ENCODE data around the gene TBC1D3B.
"Not testable (repeated sequence)": the region's sequence is repeated elsewhere in the genome, so short reads cannot be mapped to it uniquely, and the experiment has no call there.

The TBC1D3B gene

GRCh38 chr17:36176536-36176935 is at the start of gene TBC1D3B:
Gene TBC1D3B, minus strand, starts transcription at chr17:36176636. Its CDS starts 1,586 bp downstream, at chr17:36175050.
- DNase-seq = not testable (repeated sequence)

- not testable (repeated sequence) for DNase-seq
These were observed 46.5 kb upstream of the TBC1D3B start for GRCh38 chr17:36222967-36223366.

DNA sequence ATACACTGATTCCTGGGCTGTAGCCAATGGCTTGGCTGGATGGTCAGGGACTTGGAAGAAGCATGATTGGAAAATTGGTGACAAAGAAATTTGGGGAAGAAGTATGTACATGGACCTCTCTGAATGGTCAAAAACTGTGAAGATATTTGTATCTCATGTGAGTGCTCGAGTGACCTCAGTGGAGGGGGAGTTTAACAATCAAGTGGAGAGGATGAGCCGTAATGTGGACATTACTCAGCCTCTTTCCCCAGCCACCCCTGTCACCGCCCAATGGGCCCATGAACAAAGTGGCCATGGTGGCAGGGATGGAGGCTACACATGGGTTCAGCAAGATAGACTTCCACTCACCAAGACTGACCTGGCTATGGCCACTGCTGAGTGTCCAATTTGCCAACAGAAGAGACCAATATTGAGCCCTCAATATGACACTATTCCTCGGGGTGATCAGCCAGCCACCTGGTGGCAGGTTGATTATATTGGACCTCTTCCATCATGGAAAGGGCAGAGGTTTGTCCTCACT is 45.2 kb upstream of the TBC1D3B start:
- DNase-seq = not testable (repeated sequence)

GRCh38 chr17:36220737-36221580 is 44.5 kb upstream of the TBC1D3B start:
- DNase-seq = not testable (repeated sequence)

- DNase-seq = not testable (repeated sequence)
These were observed 43.1 kb upstream of the TBC1D3B start for GRCh38 chr17:36219556-36219955.

DNA sequence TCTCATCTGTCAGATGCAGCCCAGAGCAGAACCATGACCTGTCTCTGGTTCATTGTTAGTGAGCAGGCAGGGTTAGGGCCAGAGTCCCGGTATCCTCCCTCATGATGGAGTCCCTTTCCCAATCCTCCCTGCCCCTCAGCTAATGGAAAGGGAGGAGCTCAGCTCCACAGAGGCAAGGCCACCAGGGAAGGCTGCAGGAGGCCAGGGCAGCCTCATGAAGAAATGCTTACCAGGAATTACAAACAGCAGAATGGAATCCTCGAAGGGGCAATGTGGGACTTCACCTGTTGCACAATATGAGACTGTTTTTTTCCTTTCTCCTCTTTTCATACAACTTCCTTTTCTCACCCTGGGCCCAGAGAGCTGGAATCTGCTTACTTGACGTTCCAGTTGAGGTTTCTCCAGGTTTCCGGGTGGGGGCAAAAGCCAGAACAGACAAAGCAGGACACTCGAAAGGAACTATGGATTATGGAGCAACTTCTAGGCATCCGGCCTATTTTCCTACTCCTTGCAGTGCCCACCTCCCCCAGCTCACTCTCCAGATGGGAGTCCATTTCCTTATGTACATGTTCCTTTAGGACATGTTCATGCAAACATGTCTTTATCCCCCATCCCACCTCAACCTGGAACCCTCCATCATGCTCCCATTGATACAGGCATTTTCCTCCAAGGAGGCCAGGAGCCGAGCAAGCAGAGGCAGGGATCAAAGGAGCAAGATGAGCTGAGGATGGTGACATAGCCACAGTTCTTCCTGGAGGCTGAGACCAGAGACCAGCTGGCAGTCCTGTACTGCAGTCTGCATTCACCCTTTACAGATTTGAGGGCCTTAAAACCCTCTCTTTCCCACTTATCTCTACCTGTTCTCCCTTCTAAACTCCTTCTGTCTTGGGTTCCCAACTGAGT is 39.2 kb upstream of the TBC1D3B start:
- DNase-seq = not testable (repeated sequence)

- no peak for DNase-seq
These were observed 38.5 kb upstream of the TBC1D3B start for GRCh38 chr17:36214918-36215317.

DNA sequence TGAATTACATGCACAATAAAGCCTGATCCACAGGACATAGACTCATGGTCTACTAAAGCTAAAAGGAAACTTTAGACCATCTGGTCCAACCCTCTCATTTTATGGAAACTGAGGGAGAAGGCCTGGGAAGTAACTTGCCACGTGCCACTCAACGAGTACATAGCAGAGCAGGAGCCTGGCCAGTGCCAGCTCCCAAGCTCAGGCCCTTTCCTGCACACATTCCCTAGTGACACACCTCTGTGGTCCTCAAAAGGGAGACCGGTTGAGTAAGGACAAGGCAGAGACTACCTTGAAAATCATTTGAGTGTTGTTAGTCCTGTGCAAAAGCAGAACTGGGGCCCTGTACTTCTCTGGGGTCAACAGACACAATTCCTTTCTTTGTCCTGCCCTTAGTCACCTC is 37.3 kb upstream of the TBC1D3B start:
- DNase-seq = no peak

DNA sequence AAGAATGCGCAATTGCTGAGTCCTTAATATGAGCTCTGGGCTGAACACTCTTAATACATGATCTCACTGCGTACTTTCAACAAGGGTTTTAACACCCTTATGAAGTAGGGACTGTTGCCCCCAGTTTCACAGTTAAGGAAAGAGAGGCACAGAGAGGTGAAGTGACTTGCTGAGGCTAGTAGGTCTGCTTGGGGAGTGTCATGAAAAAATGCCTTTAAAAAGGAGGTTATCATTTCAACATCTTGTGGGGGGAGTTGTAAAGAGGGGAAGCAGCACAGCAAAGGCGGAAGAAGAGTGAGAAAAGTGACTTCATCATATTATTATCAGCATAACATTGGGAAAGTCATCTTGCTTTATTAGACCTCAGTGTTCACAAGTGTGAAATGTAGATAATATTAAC is 36.5 kb upstream of the TBC1D3B start:
- DNase-seq = no peak

GRCh38 chr17:36212272-36212605 is 35.8 kb upstream of the TBC1D3B start:
- no peak for DNase-seq

DNA sequence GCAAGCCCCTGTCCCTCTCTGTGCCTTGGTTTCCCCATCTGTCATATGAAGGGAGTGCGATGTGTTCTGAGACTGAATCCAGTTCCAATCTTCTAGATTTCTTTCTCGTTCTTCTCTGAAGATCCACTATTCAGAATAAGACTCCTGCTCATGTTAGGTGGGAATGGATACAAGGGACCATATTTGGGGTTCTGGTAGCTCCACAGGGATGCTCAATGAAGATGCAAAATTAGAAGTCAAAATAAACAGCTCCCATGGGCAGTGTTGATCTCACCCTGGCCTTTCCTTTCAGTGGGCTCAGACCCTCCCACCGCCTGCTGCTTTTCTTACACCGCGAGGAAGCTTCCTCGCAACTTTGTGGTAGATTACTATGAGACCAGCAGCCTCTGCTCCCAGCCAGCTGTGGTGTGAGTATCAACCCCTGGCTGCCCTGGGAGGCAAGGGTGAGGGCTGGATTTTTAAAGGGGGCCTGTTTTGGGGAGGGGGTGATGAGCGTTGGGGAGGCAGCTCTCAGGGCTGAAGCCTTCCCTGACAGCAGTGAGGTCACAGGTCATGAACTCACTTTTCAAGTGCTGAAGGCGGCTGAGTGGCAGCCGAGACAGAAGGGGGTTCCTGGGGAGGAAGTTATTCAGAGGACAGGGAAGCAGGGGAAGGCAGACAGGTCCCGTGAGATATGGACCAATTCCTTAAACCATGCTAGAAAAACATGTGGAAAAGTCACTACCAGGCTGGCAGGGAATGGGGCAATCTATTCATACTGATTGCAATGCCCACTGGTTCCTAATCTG is 35.2 kb upstream of the TBC1D3B start:
- not testable (repeated sequence) for DNase-seq

GRCh38 chr17:36210439-36211211 is 34.2 kb upstream of the TBC1D3B start, which contains the start of gene CCL4L2:
Gene CCL4L2, plus strand, starts transcription at chr17:36211063.
- not testable (repeated sequence) for DNase-seq

- no peak for DNase-seq
These were observed 33.1 kb upstream of the TBC1D3B start for GRCh38 chr17:36209575-36209974.

DNA sequence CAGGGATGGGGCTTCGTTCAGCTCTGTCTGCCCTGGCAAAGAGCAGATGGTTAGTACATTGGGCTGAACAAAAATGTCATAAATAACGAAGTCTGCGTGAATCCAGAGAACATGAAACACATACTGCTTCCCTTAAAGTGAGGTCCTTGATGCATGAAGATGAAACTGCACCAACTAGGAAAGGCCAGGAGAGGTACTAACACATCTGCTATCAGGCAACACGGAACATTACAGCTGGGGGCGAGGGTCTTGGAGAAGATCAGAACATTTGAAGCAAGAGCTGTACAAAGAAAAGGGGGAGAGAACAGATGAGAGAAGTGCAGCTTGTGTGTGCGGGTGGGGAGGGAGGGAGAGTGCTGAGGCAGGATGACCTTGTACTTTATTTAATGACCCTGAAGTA is 30.9 kb upstream of the TBC1D3B start:
- not testable (repeated sequence) for DNase-seq

DNA sequence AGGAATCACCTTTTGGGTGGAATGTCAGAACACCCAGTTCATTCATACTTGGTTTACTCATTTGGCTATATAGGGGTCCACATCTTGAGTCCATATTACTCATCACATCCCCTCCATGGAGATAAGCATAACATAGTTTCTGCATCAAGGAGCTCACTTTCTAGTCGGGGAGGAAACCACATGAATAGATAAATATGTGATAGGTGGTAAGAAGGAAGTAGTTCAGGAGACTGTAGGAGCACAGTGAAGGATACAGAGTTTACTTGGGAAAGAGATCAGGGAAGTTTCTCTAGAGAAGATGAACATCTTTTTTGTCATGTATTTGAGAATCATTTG is 30.0 kb upstream of the TBC1D3B start:
- DNase-seq = not testable (repeated sequence)

DNA sequence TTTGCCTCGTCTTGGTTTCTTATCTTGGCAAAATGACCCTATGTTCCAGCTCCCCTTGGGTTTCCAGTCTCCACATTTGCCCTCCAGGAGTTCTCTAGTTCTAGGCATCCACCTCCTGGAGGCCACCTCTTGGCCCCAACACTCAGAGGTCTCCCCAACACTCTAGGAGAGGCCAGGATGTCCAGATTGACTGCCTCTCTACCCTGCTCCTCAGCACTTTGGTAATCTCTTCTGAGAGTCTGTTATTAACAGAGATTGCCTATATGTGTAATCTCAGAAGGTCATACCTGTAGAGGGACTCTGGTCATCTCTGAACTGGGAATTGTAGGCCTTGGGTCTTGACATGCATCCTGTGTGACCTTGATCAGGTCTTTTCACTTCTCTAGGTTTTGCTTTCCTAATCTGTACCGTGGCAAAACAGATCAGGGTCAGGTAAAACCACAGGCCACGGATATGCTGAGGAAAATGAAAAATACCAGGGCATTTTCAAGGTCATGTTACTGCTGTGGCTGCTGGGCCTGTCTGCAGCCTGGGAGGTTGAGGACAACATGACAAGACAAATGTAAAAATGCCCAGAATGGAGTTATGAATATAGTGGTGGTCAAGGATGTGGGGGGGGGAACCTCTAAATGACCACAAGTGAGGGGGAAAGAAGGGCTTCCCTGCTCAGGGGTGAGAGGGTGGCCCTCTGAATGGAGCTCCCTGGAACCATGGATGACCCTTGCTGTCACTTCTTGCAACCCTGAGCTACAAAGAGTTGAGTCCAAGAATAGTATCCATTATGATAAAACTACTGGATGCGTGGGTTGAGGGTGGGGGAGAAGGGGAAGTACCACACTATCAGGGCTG is 29.4 kb upstream of the TBC1D3B start:
- no peak for DNase-seq

DNA sequence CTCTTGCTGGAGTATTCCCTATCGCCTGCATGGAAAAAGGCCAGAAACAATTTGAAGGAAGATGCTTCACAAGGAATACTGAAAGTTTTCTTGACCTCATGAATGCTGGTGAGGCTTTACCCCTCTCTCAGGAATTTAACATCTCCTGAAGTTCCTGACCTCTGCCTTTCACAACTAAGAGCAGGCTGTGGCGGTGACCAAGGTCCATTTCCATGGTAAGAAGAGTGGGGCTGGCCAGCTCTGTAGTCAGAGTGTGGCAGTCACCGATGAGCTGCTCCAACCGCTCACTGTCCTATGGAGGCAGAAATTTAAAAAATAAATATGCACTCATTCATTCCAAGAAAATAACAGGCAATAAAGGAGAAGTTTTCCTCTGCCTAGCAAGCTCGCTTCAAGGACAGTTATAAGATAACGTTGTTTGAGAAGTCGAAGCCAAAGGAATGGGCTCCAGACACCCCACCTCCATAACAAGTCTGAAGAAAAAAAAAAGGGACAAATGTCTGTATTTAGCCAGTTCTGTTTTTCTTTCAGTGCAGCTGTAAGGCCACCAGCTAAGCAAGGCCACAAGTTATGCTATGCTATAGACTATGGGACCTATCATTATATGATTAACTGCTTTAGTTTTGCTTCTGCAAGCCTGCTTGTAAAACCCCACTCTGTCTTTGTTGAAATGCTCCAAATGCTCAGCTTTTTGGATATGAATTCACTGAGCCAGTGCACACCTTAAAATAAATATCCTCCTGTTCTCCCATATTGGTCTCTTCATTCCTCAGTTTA is 28.5 kb upstream of the TBC1D3B start:
- DNase-seq = no peak

- DNase-seq = no peak
These were observed 26.9 kb upstream of the TBC1D3B start for GRCh38 chr17:36203335-36203734.

- not testable (repeated sequence) for DNase-seq
These were observed 25.1 kb upstream of the TBC1D3B start for GRCh38 chr17:36201506-36201905.

DNA sequence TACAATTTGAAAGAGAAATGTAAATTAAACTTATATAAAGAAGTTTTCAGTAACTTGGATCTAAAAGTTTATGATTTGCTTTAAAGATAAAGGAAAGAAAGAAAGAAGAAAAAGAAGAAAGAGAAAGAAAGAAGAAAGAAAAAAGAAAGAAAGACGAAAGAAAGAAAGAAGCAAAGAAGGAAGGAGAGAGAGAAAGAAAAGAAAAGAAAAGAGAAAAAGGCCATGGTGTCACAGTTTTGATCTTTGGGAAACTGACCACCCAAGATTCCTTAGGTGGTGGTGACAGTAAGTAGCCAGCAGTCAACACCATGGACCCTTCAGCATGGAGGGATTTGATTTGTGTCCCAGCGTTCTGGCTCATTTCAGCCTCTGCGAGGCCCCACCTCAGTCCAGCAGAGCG is 24.7 kb upstream of the TBC1D3B start:
- DNase-seq = not testable (repeated sequence)
